Vagina (tissue), 2 donors: ENCODE measurements around the gene SPATS1.
"Not testable (repeated sequence)": the region's sequence is repeated elsewhere in the genome, so short reads cannot be mapped to it uniquely, and the experiment has no call there.

Source experiments
- POLR2A ChIP-seq, 2 donors: fragments of 450-650 bp; IDR thresholded peaks; one replicate each; pipeline ENCODE4 v1.6.1; 2017; ENCODE audit warnings: antibody characterized with exemption in 2 of 2, mild to moderate bottlenecking in 2 of 2, moderate library complexity in 2 of 2
- POLR2AphosphoS5 ChIP-seq, 2 donors: sonication (generic); formaldehyde crosslinking; IDR thresholded peaks; one replicate each; pipeline ENCODE4 v1.9.0; 2017; ENCODE audit warnings: antibody characterized with exemption in 2 of 2, mild to moderate bottlenecking in 2 of 2, low read depth in 1 of 2; ENCODE audit not compliant: insufficient read depth in 1 of 2
- TF ChIP-seq, protein P1 (sequence below), 3 experiments: fragments of 450-650 bp in 2 of 3; fragments of 200-600 bp in 1 of 3; sonication (generic) in 1 of 3; IDR thresholded peaks; one replicate each; pipeline ENCODE4 v1.5.1; 2017 to 2019; ENCODE audit warnings: antibody characterized with exemption in 3 of 3, mild to moderate bottlenecking in 2 of 3, moderate library complexity in 2 of 3

DNA sequence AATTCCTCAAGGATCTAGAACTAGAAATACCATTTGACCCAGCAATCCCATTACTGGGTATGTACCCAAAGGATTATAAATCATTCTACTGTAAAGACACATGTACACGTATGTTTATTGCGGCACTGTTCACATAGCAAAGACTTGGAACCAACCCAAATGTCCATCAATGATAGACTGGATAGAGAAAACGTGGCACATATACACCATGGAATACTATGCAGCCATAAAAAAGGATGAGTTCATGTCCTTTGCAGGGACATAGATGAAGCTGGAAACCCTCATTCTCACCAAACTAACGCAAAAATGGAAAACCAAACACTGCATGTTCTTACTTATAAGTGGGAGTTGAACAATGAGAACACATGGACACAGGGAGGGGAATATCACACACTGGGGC, 4.4 kb downstream of the SPATS1 start:
- TF ChIP-seq, protein P1, sequence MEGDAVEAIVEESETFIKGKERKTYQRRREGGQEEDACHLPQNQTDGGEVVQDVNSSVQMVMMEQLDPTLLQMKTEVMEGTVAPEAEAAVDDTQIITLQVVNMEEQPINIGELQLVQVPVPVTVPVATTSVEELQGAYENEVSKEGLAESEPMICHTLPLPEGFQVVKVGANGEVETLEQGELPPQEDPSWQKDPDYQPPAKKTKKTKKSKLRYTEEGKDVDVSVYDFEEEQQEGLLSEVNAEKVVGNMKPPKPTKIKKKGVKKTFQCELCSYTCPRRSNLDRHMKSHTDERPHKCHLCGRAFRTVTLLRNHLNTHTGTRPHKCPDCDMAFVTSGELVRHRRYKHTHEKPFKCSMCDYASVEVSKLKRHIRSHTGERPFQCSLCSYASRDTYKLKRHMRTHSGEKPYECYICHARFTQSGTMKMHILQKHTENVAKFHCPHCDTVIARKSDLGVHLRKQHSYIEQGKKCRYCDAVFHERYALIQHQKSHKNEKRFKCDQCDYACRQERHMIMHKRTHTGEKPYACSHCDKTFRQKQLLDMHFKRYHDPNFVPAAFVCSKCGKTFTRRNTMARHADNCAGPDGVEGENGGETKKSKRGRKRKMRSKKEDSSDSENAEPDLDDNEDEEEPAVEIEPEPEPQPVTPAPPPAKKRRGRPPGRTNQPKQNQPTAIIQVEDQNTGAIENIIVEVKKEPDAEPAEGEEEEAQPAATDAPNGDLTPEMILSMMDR (IDR thresholded peaks at IDR 0.05): not testable (repeated sequence)
- not testable (repeated sequence) for TF ChIP-seq POLR2AphosphoS5 (IDR thresholded peaks at IDR 0.05; ENCODE audit: insufficient read depth in 1 of 2, low read depth in 1 of 2); POLR2A (IDR thresholded peaks at IDR 0.05)
